ENCODE measurements around the gene KMO. TPM values are rescaled to one million over a fixed set of nuclear protein-coding genes. Genes with fewer than 3 reads are reported as not detected.

Gene KMO
- not detected for polyA plus RNA-seq (2012; ENCODE audit: insufficient read length, low read depth)

DNA sequence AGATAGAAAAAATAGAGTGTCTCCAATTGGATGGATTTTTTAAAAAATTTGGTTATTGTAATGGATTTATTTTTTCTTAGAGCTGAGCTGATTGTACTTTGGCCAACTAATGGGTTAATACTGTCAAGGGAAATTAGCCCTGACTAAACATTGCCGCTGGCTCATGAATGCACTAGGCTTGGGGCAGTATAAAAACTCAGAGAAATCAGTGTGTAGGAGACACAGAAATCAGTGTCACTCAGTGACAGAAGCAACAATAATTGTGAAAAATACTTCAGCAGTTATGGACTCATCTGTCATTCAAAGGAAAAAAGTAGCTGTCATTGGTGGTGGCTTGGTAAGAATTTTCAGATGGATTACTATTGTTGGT, at the start of gene KMO:
KMO (plus strand) TSS at position 217 of the 370 bp plus-strand sequence; CDS start at position 284, 67 bp downstream.
- TF ChIP-seq POLR2AphosphoS5 (IDR thresholded peaks at IDR 0.05; ENCODE audit: low read depth, low read length) (no peak), SIN3A (IDR thresholded peaks at IDR 0.05; ENCODE audit: borderline replicate concordance, insufficient read depth, low read length) (no peak), TAF1 (IDR thresholded peaks at IDR 0.05; ENCODE audit: borderline replicate concordance, insufficient read depth, low read length) (no peak), FOXP2 (optimal IDR thresholded peaks at IDR 0.05; ENCODE audit: borderline replicate concordance, extremely low read depth, extremely low read length, insufficient read depth) (no peak)
- TF ChIP-seq, protein P1, sequence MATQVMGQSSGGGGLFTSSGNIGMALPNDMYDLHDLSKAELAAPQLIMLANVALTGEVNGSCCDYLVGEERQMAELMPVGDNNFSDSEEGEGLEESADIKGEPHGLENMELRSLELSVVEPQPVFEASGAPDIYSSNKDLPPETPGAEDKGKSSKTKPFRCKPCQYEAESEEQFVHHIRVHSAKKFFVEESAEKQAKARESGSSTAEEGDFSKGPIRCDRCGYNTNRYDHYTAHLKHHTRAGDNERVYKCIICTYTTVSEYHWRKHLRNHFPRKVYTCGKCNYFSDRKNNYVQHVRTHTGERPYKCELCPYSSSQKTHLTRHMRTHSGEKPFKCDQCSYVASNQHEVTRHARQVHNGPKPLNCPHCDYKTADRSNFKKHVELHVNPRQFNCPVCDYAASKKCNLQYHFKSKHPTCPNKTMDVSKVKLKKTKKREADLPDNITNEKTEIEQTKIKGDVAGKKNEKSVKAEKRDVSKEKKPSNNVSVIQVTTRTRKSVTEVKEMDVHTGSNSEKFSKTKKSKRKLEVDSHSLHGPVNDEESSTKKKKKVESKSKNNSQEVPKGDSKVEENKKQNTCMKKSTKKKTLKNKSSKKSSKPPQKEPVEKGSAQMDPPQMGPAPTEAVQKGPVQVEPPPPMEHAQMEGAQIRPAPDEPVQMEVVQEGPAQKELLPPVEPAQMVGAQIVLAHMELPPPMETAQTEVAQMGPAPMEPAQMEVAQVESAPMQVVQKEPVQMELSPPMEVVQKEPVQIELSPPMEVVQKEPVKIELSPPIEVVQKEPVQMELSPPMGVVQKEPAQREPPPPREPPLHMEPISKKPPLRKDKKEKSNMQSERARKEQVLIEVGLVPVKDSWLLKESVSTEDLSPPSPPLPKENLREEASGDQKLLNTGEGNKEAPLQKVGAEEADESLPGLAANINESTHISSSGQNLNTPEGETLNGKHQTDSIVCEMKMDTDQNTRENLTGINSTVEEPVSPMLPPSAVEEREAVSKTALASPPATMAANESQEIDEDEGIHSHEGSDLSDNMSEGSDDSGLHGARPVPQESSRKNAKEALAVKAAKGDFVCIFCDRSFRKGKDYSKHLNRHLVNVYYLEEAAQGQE (IDR thresholded peaks at IDR 0.05; ENCODE audit: insufficient read depth in 1 of 2, low read depth in 2 of 2, low read length in 2 of 2), result no peak

GRCh38 chr1:241482761-241483250, 49.4 kb upstream of the KMO start:
- TF ChIP-seq, protein P1 (IDR thresholded peaks at IDR 0.05; ENCODE audit: insufficient read depth in 1 of 2, low read depth in 2 of 2, low read length in 2 of 2), result no peak
- no peak for TF ChIP-seq POLR2AphosphoS5 (IDR thresholded peaks at IDR 0.05; ENCODE audit: low read depth, low read length)

DNA sequence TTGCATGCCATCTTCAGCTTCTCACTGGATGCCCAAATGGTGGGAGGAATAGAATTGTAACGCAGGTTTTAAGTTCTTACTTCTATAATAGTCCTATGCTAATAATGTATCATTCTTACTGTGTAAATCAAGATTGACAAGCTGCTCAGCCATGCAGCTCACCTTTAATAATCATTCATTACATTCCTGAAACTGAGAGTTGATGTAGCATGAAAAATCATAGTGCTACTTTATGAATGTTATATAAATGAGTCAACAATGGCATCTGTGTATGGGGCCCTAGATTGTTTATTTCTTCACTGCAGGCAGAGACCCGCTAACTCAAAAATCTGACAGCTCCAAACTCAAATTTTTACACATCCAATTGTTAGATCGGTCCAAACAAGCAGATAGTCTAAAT, 47.0 kb upstream of the KMO start:
- no peak for TF ChIP-seq SIN3A (IDR thresholded peaks at IDR 0.05; ENCODE audit: borderline replicate concordance, insufficient read depth, low read length)
- TF ChIP-seq POLR2AphosphoS5 (IDR thresholded peaks at IDR 0.05; ENCODE audit: low read depth, low read length), result no peak
- TF ChIP-seq FOXP2 (optimal IDR thresholded peaks at IDR 0.05; ENCODE audit: borderline replicate concordance, extremely low read depth, extremely low read length, insufficient read depth), result no peak
- TF ChIP-seq TAF1 (IDR thresholded peaks at IDR 0.05; ENCODE audit: borderline replicate concordance, insufficient read depth, low read length), result no peak
- TF ChIP-seq, protein P1 (IDR thresholded peaks at IDR 0.05; ENCODE audit: insufficient read depth in 1 of 2, low read depth in 2 of 2, low read length in 2 of 2), result no peak

DNA sequence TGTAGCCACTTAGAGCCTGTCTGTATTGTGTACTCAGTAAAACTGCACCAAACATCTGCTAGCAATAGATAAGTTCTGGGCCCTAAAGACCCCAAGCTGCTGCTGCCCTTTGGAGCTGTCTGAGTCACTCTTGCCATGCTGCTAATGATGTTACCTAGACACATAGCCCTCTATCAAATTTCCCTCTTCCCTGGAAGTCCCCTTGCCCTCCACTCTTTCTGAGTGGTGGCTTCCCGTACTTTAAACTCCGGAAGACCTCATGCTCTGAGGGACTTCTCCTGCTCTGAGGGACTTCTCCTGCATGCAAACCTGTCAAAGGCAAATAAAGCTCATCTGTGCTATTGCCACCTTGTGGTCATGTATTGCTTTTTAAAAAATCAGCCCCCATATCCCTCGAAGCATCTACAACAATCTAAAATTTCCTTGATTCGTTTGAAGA, 46.6 kb upstream of the KMO start:
- TF ChIP-seq FOXP2 (optimal IDR thresholded peaks at IDR 0.05; ENCODE audit: borderline replicate concordance, extremely low read depth, extremely low read length, insufficient read depth), result no peak
- no peak for TF ChIP-seq SIN3A (IDR thresholded peaks at IDR 0.05; ENCODE audit: borderline replicate concordance, insufficient read depth, low read length)
- no peak for TF ChIP-seq POLR2AphosphoS5 (IDR thresholded peaks at IDR 0.05; ENCODE audit: low read depth, low read length)
- TF ChIP-seq, protein P1 (IDR thresholded peaks at IDR 0.05; ENCODE audit: insufficient read depth in 1 of 2, low read depth in 2 of 2, low read length in 2 of 2), result no peak
- TF ChIP-seq TAF1 (IDR thresholded peaks at IDR 0.05; ENCODE audit: borderline replicate concordance, insufficient read depth, low read length), result no peak

- TF ChIP-seq TAF1 (IDR thresholded peaks at IDR 0.05; ENCODE audit: borderline replicate concordance, insufficient read depth, low read length) (no peak), POLR2AphosphoS5 (IDR thresholded peaks at IDR 0.05; ENCODE audit: low read depth, low read length) (no peak), SIN3A (IDR thresholded peaks at IDR 0.05; ENCODE audit: borderline replicate concordance, insufficient read depth, low read length) (no peak), FOXP2 (optimal IDR thresholded peaks at IDR 0.05; ENCODE audit: borderline replicate concordance, extremely low read depth, extremely low read length, insufficient read depth) (no peak)
- TF ChIP-seq, protein P1 (IDR thresholded peaks at IDR 0.05; ENCODE audit: insufficient read depth in 1 of 2, low read depth in 2 of 2, low read length in 2 of 2), result no peak
Observed at GRCh38 chr1:241488739-241489138, 43.4 kb upstream of the KMO start.

Measured in PFSK-1 (cell line).